MG63 (cell line): ENCODE results near the gene KIR3DL3. TPM values are rescaled to one million over a fixed set of nuclear protein-coding genes. Genes with fewer than 3 reads are reported as not detected.
"Not testable (repeated sequence)": the region's sequence is repeated elsewhere in the genome, so short reads cannot be mapped to it uniquely, and the experiment has no call there.

ENCODE experiments used
- DNase-seq: peaks from one replicate; pipeline ENCODE4 v3.0.0-alpha.2; 2020
- H3K27me3 ChIP-seq: fragments of 250-450 bp; sonication (Bioruptor Pico); 2 replicates; pipeline ENCODE4 v1.5.1; 2020; ENCODE audit warnings: mild to moderate bottlenecking, moderate library complexity
- H3K36me3 ChIP-seq: fragments of 250-450 bp; sonication (Bioruptor Pico); 2 replicates; pipeline ENCODE4 v1.5.1; 2020; ENCODE audit warnings: mild to moderate bottlenecking, moderate library complexity
- H3K4me3 ChIP-seq: fragments of 250-450 bp; sonication (Bioruptor Pico); 2 replicates; pipeline ENCODE4 v1.5.1; 2020; ENCODE audit warnings: mild to moderate bottlenecking, moderate library complexity
- H3K9me3 ChIP-seq: fragments of 250-450 bp; sonication (Bioruptor Pico); 2 replicates; pipeline ENCODE4 v1.5.1; 2020; ENCODE audit warnings: mild to moderate bottlenecking, moderate library complexity
- total RNA-seq: library from RNA; depleted of rRNA; stranded (reverse); fragments of >200 nt; shearing (Covaris generic); gene quantifications from 2 replicates; pipeline ENCODE4 v1.2.3, GENCODE V29; 2014; ENCODE audit warnings: low replicate concordance; rRNA removed

KIR3DL3 gene
- total RNA-seq, 1 experiment from 2014 or later, result not detected

- H3K4me3 ChIP-seq, DNase-seq, H3K27me3 ChIP-seq, H3K9me3 ChIP-seq, H3K36me3 ChIP-seq: not testable (repeated sequence)
These were observed 42.2 kb downstream of the KIR3DL3 start for GRCh38 chr19:54766464-54766863.

DNA sequence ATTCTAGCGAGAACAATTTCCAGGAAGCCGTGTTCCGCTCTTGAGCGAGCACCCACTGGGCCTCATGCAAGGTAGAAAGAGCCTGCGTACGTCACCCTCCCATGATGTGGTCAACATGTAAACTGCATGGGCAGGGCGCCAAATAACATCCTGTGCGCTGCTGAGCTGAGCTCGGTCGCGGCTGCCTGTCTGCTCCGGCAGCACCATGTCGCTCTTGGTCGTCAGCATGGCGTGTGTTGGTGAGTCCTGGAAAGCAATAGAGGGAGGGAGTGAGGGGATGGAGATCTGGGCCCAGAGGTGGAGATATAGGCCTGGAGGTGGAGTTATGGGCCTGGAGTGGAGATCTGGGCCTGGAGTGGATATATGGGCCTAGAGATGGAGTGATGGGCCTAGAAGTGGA is 45.4 kb downstream of the KIR3DL3 start, which contains the start of gene KIR2DL1:
Gene KIR2DL1, plus strand, starts transcription at position 148 of the 400 bp plus-strand sequence. Its CDS starts 58 bp downstream, at position 206.
- not testable (repeated sequence) for H3K4me3 ChIP-seq, DNase-seq, H3K27me3 ChIP-seq, H3K36me3 ChIP-seq, H3K9me3 ChIP-seq

DNA sequence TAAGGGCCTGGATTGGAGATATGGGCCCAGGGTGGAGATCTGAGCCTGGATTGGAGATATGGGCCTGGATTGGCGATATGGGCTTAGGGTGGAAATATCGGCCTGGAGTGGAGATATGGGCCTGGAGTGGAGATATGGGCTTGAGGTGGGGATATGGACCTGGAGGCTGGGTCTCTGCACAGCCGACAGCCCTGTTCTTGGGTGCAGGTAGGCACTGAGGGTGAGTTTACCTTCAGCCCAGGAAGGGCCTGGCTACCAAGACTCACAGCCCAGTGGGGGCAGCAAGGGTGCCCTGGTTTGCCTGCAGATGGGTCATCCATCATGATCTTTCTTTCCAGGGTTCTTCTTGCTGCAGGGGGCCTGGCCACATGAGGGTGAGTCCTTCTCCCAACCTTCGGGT is 46.3 kb downstream of the KIR3DL3 start:
- H3K27me3 ChIP-seq, DNase-seq, H3K4me3 ChIP-seq, H3K9me3 ChIP-seq, H3K36me3 ChIP-seq: not testable (repeated sequence)

DNA sequence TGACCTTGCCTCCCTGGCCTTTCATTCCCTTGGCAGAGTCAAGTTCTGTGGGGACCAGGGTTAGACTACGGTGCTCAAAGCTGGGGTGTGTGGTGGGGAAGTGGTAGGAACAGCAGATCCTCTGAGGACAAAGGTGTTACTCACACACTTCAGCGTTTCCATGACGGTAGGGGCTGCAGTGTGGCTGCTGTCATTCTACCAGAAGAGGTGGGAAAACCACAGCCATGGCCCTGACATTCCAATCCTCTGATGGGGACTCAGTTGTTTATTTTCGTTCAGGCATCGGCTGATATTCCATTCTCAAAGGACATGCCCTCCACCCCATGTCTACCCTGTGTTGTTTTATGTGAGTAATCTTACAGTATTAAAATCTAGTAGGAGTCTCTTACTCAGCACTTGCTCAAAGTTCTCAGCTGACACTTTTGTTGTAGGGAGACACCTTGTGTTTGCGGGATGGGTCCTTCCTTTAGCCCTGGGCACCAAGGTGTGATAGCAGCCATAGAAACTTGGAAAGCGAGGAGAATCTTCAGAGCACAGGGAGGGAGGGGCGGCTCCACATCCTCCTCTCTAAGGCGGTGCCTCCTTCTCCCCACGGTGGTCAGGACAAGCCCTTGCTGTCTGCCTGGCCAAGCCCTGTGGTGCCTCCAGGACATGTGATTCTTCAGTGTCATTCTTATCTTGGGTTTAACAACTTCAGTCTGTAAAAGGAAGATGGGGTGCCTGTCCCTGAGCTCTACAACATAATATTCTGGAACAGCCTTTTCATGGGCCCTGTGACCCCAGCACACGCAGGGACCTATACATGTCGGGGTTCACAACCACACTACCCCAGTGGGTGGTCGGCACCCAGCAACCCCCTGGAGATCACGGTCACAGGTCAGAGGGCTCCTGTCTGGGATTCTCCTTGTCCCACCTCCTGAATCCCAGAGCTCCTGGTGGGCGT is 47.0 kb downstream of the KIR3DL3 start:
- not testable (repeated sequence) for H3K9me3 ChIP-seq, H3K4me3 ChIP-seq, H3K36me3 ChIP-seq, H3K27me3 ChIP-seq
- peak; percentile 77 for DNase-seq

GRCh38 chr19:54772666-54773065 is 48.4 kb downstream of the KIR3DL3 start:
- H3K36me3 ChIP-seq, H3K4me3 ChIP-seq, H3K9me3 ChIP-seq, H3K27me3 ChIP-seq, DNase-seq: not testable (repeated sequence)

GRCh38 chr19:54775095-54775815 is 51.0 kb downstream of the KIR3DL3 start:
- H3K9me3 ChIP-seq, H3K36me3 ChIP-seq, H3K27me3 ChIP-seq, DNase-seq, H3K4me3 ChIP-seq: not testable (repeated sequence)

GRCh38 chr19:54775830-54776229 is 51.6 kb downstream of the KIR3DL3 start:
- not testable (repeated sequence) for H3K4me3 ChIP-seq, H3K36me3 ChIP-seq, H3K9me3 ChIP-seq, H3K27me3 ChIP-seq, DNase-seq

DNA sequence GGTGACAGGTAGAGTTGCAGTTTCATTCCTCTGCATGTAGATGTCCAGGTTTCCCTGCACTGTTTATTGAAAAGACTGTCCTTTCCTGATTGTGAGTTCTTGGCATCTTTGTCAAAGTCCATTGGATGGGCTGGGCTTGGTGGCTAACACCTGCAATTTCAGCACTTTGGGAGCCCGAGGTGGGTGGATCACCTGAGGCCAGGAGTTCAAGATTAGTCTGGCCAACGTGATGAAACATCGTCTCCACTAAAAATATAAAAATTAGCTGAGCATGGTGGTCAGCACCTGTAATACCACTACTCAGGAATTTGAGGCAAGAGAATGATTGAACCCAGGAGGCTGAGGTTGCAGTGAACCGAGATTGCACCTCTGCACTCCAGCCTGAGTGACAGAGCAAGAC is 53.6 kb downstream of the KIR3DL3 start:
- not testable (repeated sequence) for H3K36me3 ChIP-seq

GRCh38 chr19:54778896-54779295 is 54.7 kb downstream of the KIR3DL3 start:
- H3K9me3 ChIP-seq, H3K27me3 ChIP-seq, H3K4me3 ChIP-seq, H3K36me3 ChIP-seq: not testable (repeated sequence)
- peak; percentile 86 for DNase-seq

More for the DNA sequence above, 53.6 kb downstream of the KIR3DL3 start:
- not testable (repeated sequence) for H3K4me3 ChIP-seq, H3K27me3 ChIP-seq, H3K9me3 ChIP-seq, DNase-seq

DNA sequence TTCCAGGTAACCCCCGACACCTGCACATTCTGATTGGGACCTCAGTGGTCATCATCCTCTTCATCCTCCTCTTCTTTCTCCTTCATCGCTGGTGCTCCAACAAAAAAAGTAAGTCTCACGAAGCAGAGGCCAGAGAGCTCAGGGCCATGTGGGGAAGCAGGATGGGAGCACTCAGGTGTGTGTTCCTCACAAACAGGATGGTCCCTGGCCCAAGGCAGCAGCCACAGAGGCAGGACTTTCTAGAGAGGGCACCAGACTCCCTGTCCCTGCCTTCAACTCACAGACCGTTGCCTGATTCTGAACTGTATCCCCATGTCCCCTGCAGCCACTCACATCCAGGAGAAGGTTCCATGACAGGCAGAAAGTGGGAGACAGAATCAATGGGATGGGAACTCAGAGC is 58.7 kb downstream of the KIR3DL3 start:
- H3K9me3 ChIP-seq, DNase-seq, H3K4me3 ChIP-seq, H3K36me3 ChIP-seq, H3K27me3 ChIP-seq: not testable (repeated sequence)

Other genes with a start within 250 kb of the KIR3DL3 start
- gene LAIR2, start 221.6 kb upstream of the KIR3DL3 start, total RNA-seq, result not detected in 2 replicates
- gene LILRA2, start 150.7 kb upstream of the KIR3DL3 start, total RNA-seq, result not detected in 2 replicates
- gene LILRA1, start 130.8 kb upstream of the KIR3DL3 start, total RNA-seq, result not detected in 2 replicates
- not detected in 2 replicates for gene LILRB1, start 94.0 kb upstream of the KIR3DL3 start, total RNA-seq
- not detected in 2 replicates for gene LILRB4, start 61.5 kb upstream of the KIR3DL3 start, total RNA-seq
- not detected in 2 replicates for gene KIR2DL3, start 14.1 kb downstream of the KIR3DL3 start, total RNA-seq
- not detected in 2 replicates for gene KIR2DL1, start 45.4 kb downstream of the KIR3DL3 start, total RNA-seq
- gene KIR2DL4, start 79.2 kb downstream of the KIR3DL3 start, total RNA-seq, result not detected in 2 replicates
- gene KIR3DL1, start 92.0 kb downstream of the KIR3DL3 start, total RNA-seq, result not detected in 2 replicates
- not detected in 2 replicates for gene KIR2DS4, start 108.2 kb downstream of the KIR3DL3 start, total RNA-seq
- gene KIR3DL2, start 126.0 kb downstream of the KIR3DL3 start, total RNA-seq, result not detected in 2 replicates
- 0.95 TPM in 1 of 2 replicates, not detected in the other for gene FCAR, start 149.8 kb downstream of the KIR3DL3 start, total RNA-seq
- gene NCR1, start 181.7 kb downstream of the KIR3DL3 start, total RNA-seq, result not detected in 2 replicates
- not detected in 2 replicates for gene NLRP7, start 223.1 kb downstream of the KIR3DL3 start, total RNA-seq
- gene NLRP2, start 241.9 kb downstream of the KIR3DL3 start, total RNA-seq, result not detected in 2 replicates